ENCODE results near the gene ZNF226. TPM values are rescaled to one million over a fixed set of nuclear protein-coding genes. Genes with fewer than 3 reads are reported as not detected.

Gene ZNF226
- total and polyA plus RNA-seq, 2 of the 4 experiments (the other 2 are of a cell fraction), result 14.0 to 15.7 TPM

DNA sequence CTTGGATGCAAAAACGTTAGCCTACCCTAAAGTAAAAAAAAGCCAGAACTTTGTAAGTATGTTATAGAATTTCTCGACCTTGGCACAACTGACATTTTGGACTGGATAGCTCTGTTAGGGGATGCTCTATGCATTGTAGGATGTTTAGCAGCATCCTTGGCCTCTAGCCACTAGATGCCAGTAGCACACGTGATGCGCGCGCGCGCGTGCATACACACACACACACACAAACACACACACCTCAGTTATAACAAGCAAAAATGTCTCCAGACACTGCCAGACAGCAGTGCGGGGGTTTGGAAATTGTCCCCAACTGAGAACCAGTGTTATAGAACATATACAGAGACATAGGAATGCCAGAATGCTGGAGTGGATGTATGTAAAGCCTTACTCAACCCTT, 17.2 kb downstream of the ZNF226 start:
- no peak overlapping the region for H4K8ac ChIP-seq (ENCODE audit: low read depth in 2 of 2, low read length in 2 of 2)
- H3K23ac ChIP-seq (ENCODE audit: low read depth, low read length), result no peak overlapping the region
- no peak overlapping the region for H4K5ac ChIP-seq (ENCODE audit: low read depth, low read length)
- H3K56ac ChIP-seq (ENCODE audit: extremely low read depth, insufficient read depth, low read length), result no peak overlapping the region
- H3K9me1 ChIP-seq (ENCODE audit: insufficient read depth, low read length), result no peaks in the 10 kb centered on the region
- in situ Hi-C loops (cut with MboI; ENCODE audit: low sequenced_read_pairs) (no loop called here), intact Hi-C loops (cut with micrococcal nuclease) (no loop called here), dilution Hi-C loops (cut with HindIII; ENCODE audit: low sequenced_read_pairs, unreplicated experiment) (no loop called here)
- no peak overlapping the region for H3K4me2 ChIP-seq (ENCODE audit: low read depth, low read length)
- H4K20me1 ChIP-seq (ENCODE audit: insufficient read depth, low read length), result no peaks in the 10 kb centered on the region
- H4K91ac ChIP-seq (ENCODE audit: insufficient read depth, low read depth, low read length), result no peak overlapping the region
- POLR2A ChIA-PET (ENCODE audit: unreplicated experiment), result no interaction called here
- H3K4me3 ChIP-seq (ENCODE audit: insufficient read depth, low read depth, low read length), result no peak overlapping the region
- no TSS peak for BruUV-seq (replicated peaks)
- no peak overlapping the region for H2AFZ ChIP-seq (replicated peaks; ENCODE audit: low read length, poor library complexity)
- WGBS, 2 experiments (ENCODE audit: extremely low coverage in 2 of 2, insufficient read length in 1 of 2), result no CpG with 5 or more reads among the region's 10 CpGs
- H2BK5ac ChIP-seq (ENCODE audit: low read depth, low read length, poor library complexity, severe bottlenecking), result no peak overlapping the region
- H3K4ac ChIP-seq (ENCODE audit: low read depth, low read length), result no peak overlapping the region
- H3K36me3 ChIP-seq (ENCODE audit: control insufficient read depth, insufficient read depth, low read length), result peaks cover 2% of the 10 kb centered on the region
- H2AK9ac ChIP-seq (replicated peaks; ENCODE audit: low read depth, low read length, poor library complexity), result no peak overlapping the region
- H3K27ac ChIP-seq (ENCODE audit: insufficient read depth, low read length), result no peak overlapping the region
- H3K18ac ChIP-seq (ENCODE audit: low read depth, low read length), result no peak overlapping the region
- H3K14ac ChIP-seq (replicated peaks; ENCODE audit: low read depth, low read length), result no peak overlapping the region
- CTCF ChIA-PET, result no interaction called here
- no peak for DNase-seq
- H2BK120ac ChIP-seq (ENCODE audit: low read depth, low read length), result no peak overlapping the region
- H2BK20ac ChIP-seq (ENCODE audit: low read depth, low read length), result no peak overlapping the region
- H2BK15ac ChIP-seq (ENCODE audit: low read depth, low read length), result no peak overlapping the region
- ATAC-seq (ENCODE audit: low read depth), result no peak
- H3K79me1 ChIP-seq (ENCODE audit: low read depth in 1 of 2, low read length in 2 of 2), result no peaks in the 10 kb centered on the region
- H3K9ac ChIP-seq (ENCODE audit: low read depth, low read length), result no peak overlapping the region
- H2AK5ac ChIP-seq (ENCODE audit: low read depth, low read length), result no peak overlapping the region
- peaks cover 29% of the 10 kb centered on the region for H3K9me3 ChIP-seq (ENCODE audit: control insufficient read depth, insufficient read depth, low read length)
- TF ChIP-seq FOS (IDR thresholded peaks at IDR 0.05; ENCODE audit: low read depth, low read length) (no peak), MAFK (IDR thresholded peaks at IDR 0.05; ENCODE audit: low read depth, low read length) (no peak), POLR2A (IDR thresholded peaks at IDR 0.05; ENCODE audit: low read depth, low read length) (no peak), NFE2L2 (IDR thresholded peaks at IDR 0.05; ENCODE audit: low read depth, low read length) (no peak), SMC3 (IDR thresholded peaks at IDR 0.05; ENCODE audit: low read depth, low read length) (no peak), MXI1 (IDR thresholded peaks at IDR 0.05; ENCODE audit: borderline replicate concordance, low read depth, low read length) (no peak), MAZ (IDR thresholded peaks at IDR 0.05; ENCODE audit: borderline replicate concordance, low read depth, low read length) (no peak), CEBPB (IDR thresholded peaks at IDR 0.05; ENCODE audit: low read depth, low read length) (no peak)
- H3K27me3 ChIP-seq (ENCODE audit: control insufficient read depth, insufficient read depth, low read length), result no peaks in the 10 kb centered on the region
- no peaks in the 10 kb centered on the region for H3K4me1 ChIP-seq (ENCODE audit: control insufficient read depth, insufficient read depth, low read length)
